H1 (cell line): ENCODE measurements around the gene ZDHHC17. TPM values are rescaled to one million over a fixed set of nuclear protein-coding genes. Genes with fewer than 3 reads are reported as not detected.

Experiments
- CEBPB ChIP-seq: IDR thresholded peaks from 2 replicates; pipeline ENCODE4 v1.6.1; 2012; ENCODE audit warnings: low read depth, low read length
- CHD7 ChIP-seq: fragments of 300-600 bp; sonication (generic); IDR thresholded peaks from 2 replicates; pipeline ENCODE4 v1.7.1; 2012; ENCODE audit warnings: low read length, moderate library complexity, mild to moderate bottlenecking, inconsistent platforms; ENCODE audit not compliant: insufficient replicate concordance
- KDM1A ChIP-seq: fragments of 200-600, 300-600 bp; sonication (generic); IDR thresholded peaks from 2 replicates; pipeline ENCODE4 v1.7.1; 2016; ENCODE audit warnings: mild to moderate bottlenecking, low read length, borderline replicate concordance
- KDM4A ChIP-seq: IDR thresholded peaks from one replicate; pipeline ENCODE4 v1.7.1; 2012; ENCODE audit warnings: low read depth, mild to moderate bottlenecking, moderate library complexity, low read length, inconsistent platforms; ENCODE audit not compliant: severe bottlenecking
- NANOG ChIP-seq: IDR thresholded peaks from 2 replicates; pipeline ENCODE4 v1.6.1; 2011; ENCODE audit warnings: low read length, low read depth, mild to moderate bottlenecking, inconsistent platforms; ENCODE audit not compliant: insufficient read depth, poor library complexity, severe bottlenecking
- NRF1 ChIP-seq: IDR thresholded peaks from 2 replicates; pipeline ENCODE4 v1.6.1; 2011; ENCODE audit warnings: mild to moderate bottlenecking, low read depth, low read length, improper control_type of control experiment
- RBBP5 ChIP-seq: IDR thresholded peaks from 2 replicates; pipeline ENCODE4 v1.7.1; 2012; ENCODE audit warnings: low read depth, mild to moderate bottlenecking, inconsistent platforms, low read length, moderate library complexity, borderline replicate concordance
- polyA plus RNA-seq, 7 experiments: library from polyadenylated mRNA; depleted of rRNA in 3 of 7; stranded (reverse) in 5 of 7; unstranded in 2 of 7; fragments of >200 nt in 5 of 7; fragments of 200-250 nt in 2 of 7; gene quantifications; 1 replicate in 5 of 7; 2 replicates in 1 of 7; 4 replicates in 1 of 7; pipeline versions ENCODE4 v1.2.1 to v1.2.3, GENCODE V29; 2011 to 2013; ENCODE audit warnings: missing spikeins in 2 of 7, mixed read lengths in 2 of 7
- total RNA-seq: library from RNA; stranded (reverse); fragmentation: NEBNext Ultra II Directional; extraction: Animal tissue kit (Norgen Biotek cat#: 25700); gene quantifications from 2 replicates; pipeline ENCODE4 v1.2.1, GENCODE V29; 2021

ZDHHC17 gene
- total and polyA plus RNA-seq, 2 of the 8 experiments (the other 6 are each of a cell fraction or from before 2014, with no cell fraction given): 27.6 to 28.9 TPM

GRCh38 chr12:76755829-76756379 lies 8.0 kb upstream of the ZDHHC17 start (continued):
- TF ChIP-seq CHD7 (no peak), KDM1A (no peak), CEBPB (no peak), KDM4A (no peak), RBBP5 (no peak), NANOG (no peak), NRF1 (no peak)
